ENCODE results near the gene ADCY3.

The ADCY3 gene

GRCh38 chr2:24845691-24846090 lies 74.3 kb downstream of the ADCY3 start:
- Histone ChIP-seq H3K4me3 (no peak overlapping the region), H3K27ac (no peak overlapping the region)
- no peak for DNase-seq (ENCODE audit: low spot score)
- TF ChIP-seq CTCF (IDR thresholded peaks at IDR 0.05): no peak

DNA sequence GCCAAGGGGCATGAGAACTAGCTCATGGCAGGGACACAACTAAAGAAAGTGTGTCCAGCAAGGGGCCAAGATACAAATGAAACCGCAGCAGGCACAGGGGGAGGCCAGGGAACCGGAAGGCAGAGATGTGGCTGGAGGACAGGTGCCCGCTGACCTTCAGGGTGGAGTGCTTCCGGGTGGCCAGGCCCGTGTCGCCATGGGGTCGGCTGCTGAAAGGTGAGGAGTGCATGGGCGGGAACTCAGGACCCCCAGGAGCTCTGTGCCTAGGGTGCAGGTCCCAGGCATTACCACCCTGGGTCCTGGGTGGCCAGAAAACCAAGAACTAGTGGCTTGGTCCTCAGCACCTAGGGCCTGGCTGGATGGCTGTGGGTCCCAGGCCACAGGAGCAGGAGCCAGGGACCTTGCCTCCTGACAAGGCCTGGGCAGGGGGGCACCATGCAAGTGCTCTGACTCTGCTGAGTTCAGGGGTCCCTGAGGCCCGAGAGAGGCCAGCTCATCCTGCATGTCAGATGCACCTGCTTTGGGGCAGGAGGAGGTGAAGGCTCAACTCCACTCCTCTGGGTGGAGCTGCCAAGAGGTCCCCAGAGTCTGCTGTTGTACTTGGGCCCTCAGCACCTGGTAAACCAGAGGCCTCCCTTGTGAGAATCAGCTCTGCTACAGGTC lies 75.9 kb downstream of the ADCY3 start:
- DNase-seq (ENCODE audit: low spot score): no peak
- no peak overlapping the region for H3K4me3 ChIP-seq
- H3K27ac ChIP-seq: no peak overlapping the region
- TF ChIP-seq CTCF (IDR thresholded peaks at IDR 0.05): no peak

DNA sequence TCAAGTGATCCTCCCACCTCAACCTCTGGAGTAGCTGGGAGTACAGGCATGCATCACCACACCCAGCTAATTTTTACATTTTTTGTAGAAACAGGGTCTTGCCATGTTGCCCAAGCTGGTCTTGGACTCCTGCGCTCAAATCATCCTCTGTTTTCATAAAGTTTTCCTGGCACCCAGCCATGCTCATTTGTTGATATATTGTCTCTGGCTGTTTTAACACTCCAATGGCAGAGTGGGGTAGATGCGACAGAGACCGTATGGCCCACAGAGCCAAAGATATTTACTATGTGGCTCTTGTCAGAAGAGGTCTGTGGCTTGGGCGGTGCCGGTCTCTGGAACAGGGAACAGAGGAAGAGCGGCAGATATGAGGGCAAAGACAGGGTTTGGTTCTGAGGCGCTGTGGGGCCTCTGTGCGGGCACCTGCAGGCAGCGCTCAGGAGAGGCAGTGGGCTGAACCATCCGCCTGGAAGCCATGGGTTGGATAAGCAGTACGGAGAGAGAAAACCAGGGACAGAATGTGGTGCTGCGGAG lies 76.6 kb downstream of the ADCY3 start:
- no peak for TF ChIP-seq CTCF (IDR thresholded peaks at IDR 0.05)
- H3K27ac ChIP-seq: no peak overlapping the region
- H3K4me3 ChIP-seq: no peak overlapping the region
- DNase-seq (ENCODE audit: low spot score): no peak

DNA sequence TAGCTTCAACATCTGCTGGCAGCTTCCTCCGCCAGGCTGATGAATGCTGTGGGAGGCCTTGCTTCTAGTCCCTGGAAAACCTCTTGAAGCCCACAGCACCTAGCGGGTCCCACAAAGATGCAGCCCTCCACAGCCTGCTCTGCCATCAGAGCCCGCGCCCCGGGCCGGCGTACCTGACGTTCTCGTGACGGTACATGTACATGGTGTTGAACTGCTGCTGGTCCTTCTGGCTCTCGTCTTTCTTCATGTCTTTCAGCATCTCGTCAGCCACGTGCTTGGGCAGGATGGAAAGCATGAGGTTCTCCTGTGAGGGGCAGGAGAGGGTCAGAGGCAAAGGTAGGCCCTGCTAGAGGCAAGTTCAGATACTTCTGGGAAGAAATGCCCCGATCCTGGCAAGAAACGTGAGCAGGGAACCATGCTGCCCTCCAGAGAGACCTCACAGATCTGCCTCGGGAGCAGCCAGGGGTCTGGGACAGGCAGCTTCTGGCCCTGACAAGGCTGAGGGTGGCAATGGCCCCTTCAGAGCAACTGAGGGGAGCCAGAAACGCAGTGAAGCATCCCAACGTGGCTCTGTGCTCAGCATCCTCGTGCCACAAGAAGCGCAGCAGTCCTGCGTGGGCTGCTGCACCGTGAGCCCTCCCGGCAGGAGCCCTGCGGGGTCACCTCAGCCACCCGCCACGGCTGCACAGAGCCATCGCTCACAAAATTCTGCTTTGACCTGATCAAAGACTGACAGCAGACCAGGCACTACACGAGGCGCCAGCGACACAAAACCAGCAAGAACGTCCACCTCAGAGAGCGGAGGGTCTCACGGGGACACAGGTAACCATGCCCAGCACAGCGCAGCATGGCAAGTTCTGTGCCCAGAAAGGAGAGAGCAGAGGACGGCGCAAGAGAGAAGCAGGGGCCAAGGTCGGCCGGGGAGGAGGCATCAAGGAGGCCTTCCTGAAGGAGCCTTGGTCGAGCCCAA lies 77.7 kb downstream of the ADCY3 start:
- TF ChIP-seq CTCF (IDR thresholded peaks at IDR 0.05): no peak
- no peak overlapping the region for H3K27ac ChIP-seq
- DNase-seq (ENCODE audit: low spot score): no peak
- H3K4me3 ChIP-seq: no peak overlapping the region

DNA sequence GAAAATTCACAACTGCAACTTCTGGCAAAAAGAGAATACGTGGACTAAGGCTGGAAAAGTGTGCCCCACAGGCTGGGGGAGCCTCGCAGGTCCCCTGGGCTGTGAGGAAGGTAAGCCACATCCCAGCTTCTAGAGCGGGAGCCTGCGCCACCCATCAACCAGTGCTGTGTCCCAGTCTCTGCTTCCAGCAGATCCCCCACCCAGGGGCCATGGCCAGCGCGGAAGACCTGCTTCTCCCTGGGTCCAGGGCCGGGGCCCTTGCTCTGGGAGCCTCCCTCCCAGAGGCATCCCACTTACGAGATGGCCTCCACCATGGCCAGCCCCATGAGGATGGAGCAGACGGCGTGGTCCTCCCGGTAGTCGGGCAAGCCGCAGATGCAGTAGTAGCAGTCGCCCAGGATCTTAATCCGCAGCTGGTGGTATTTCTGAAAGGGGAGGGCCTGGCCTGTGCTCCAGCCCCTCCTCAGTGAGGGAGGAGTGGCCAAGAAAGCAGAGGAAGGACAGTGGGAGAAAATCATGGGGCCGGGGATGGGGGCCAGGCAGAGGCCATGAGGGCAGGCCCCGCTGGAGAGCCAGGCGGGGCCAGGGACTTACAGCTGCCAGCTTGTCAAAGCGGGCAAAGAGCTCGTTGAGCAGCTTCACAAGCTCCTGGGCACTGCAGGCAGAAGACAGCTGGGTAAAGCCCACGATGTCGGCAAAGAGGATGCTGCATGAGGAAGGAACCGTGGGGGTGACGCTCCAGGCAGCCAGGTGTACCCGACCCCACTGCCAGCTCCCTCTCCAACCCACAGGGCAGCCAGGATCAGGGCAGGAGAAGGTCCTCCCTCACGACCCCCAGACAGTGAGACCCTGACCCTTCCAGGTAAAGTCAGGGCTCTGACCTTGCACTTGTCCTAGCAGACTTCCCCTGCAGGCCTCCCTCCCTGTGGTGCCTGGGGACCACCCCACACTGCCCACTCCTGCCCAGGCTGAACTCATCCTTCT lies 78.8 kb downstream of the ADCY3 start:
- no peak for TF ChIP-seq CTCF (IDR thresholded peaks at IDR 0.05)
- no peak overlapping the region for H3K4me3 ChIP-seq
- no peak overlapping the region for H3K27ac ChIP-seq
- DNase-seq (ENCODE audit: low spot score): no peak

- TF ChIP-seq CTCF (IDR thresholded peaks at IDR 0.05): no peak
- Histone ChIP-seq H3K4me3 (no peak overlapping the region), H3K27ac (no peak overlapping the region)
- DNase-seq (ENCODE audit: low spot score): no peak
Observed at GRCh38 chr2:24840164-24840869, 79.7 kb downstream of the ADCY3 start.

Data from coronary artery (tissue), 2 donors.